Neural cell (in vitro differentiated cells): ENCODE measurements around the gene MB21D2. TPM values are rescaled to one million over a fixed set of nuclear protein-coding genes. Genes with fewer than 3 reads are reported as not detected.

Experiments used
- H2AFZ ChIP-seq: fragments of 200-600, 300-800 bp; sonication (generic), shearing (Covaris generic); 2 replicates; pipeline ENCODE4 v1.6.0; 2014; ENCODE audit warnings: low read depth, mild to moderate bottlenecking, antibody characterized with exemption, low read length, moderate library complexity
- H3F3A ChIP-seq: fragments of 200-600 bp; shearing (Covaris generic); 2 replicates; pipeline ENCODE4 v1.6.1; 2016; ENCODE audit warnings: mild to moderate bottlenecking, moderate library complexity, mixed read lengths, antibody characterized with exemption, low read length; ENCODE audit not compliant: insufficient read depth, poor library complexity, severe bottlenecking
- H3K27ac ChIP-seq: fragments of 200-600, 300-800 bp; sonication (generic), shearing (Covaris generic); 2 replicates; pipeline ENCODE4 v1.5.1; 2014; ENCODE audit warnings: mild to moderate bottlenecking, low read length, moderate library complexity
- H3K27me3 ChIP-seq: fragments of 300-800, 200-600 bp; sonication (generic), shearing (Covaris generic); 2 replicates; pipeline ENCODE4 v1.6.0; 2014; ENCODE audit warnings: mild to moderate bottlenecking, low read depth, low read length, moderate library complexity; ENCODE audit not compliant: insufficient read depth
- H3K36me3 ChIP-seq: fragments of 300-800, 200-600 bp; sonication (generic), shearing (Covaris generic); 2 replicates; pipeline ENCODE4 v1.5.1; 2014; ENCODE audit warnings: mild to moderate bottlenecking, antibody characterized with exemption, low read length, moderate library complexity; ENCODE audit not compliant: insufficient read depth
- H3K4me2 ChIP-seq: fragments of 300-800, 200-600 bp; sonication (generic), shearing (Covaris generic); 2 replicates; pipeline ENCODE4 v1.6.0; 2014; ENCODE audit warnings: mild to moderate bottlenecking, low read length
- H3K4me3 ChIP-seq: fragments of 300-800, 200-600 bp; sonication (generic), shearing (Covaris generic); 2 replicates; pipeline ENCODE4 v1.5.1; 2014; ENCODE audit warnings: mild to moderate bottlenecking, low read length, moderate library complexity
- H3K79me2 ChIP-seq: fragments of 200-600 bp; shearing (Covaris generic); replicated peaks from 2 replicates; pipeline ENCODE4 v1.6.0; 2014; ENCODE audit warnings: mild to moderate bottlenecking, low read length, moderate library complexity; ENCODE audit not compliant: insufficient read depth
- H3K9ac ChIP-seq: fragments of 300-800, 200-600 bp; sonication (generic), shearing (Covaris generic); 2 replicates; pipeline ENCODE4 v1.6.1; 2016; ENCODE audit warnings: mild to moderate bottlenecking, low read length, mixed read lengths
- H3K9me2 ChIP-seq: fragments of 200-600 bp; shearing (Covaris generic); 2 replicates; pipeline ENCODE4 v1.6.1; 2016; ENCODE audit warnings: mild to moderate bottlenecking, low read length, mixed read lengths; ENCODE audit not compliant: insufficient read depth
- H3K9me3 ChIP-seq: fragments of 200-600, 300-800 bp; sonication (generic), shearing (Covaris generic); 2 replicates; pipeline ENCODE4 v1.6.1; 2016; ENCODE audit warnings: mild to moderate bottlenecking, mixed run types, low read length, moderate library complexity, mixed read lengths
- H4K20me1 ChIP-seq: fragments of 200-600 bp; shearing (Covaris generic); 2 replicates; pipeline ENCODE4 v1.6.1; 2016; ENCODE audit warnings: mild to moderate bottlenecking, mixed run types; ENCODE audit not compliant: insufficient read depth
- CTCF ChIP-seq: fragments of 450-650 bp; IDR thresholded peaks from 2 replicates; pipeline ENCODE4 v1.5.1; 2014; ENCODE audit warnings: antibody characterized with exemption, mild to moderate bottlenecking, moderate library complexity; ENCODE audit not compliant: poor library complexity, severe bottlenecking
- EP300 ChIP-seq: fragments of 450-650 bp; conservative IDR thresholded peaks from 2 replicates; pipeline ENCODE4 v1.6.1; 2014; ENCODE audit warnings: antibody characterized with exemption, mild to moderate bottlenecking, moderate library complexity; ENCODE audit not compliant: poor library complexity, severe bottlenecking
- EZH2 ChIP-seq: fragments of 200-600, 300-800 bp; shearing (Covaris generic), sonication (generic); IDR thresholded peaks from 2 replicates; pipeline ENCODE4 v1.6.1; 2014; ENCODE audit warnings: antibody characterized with exemption, low read length, borderline replicate concordance, mild to moderate bottlenecking; ENCODE audit not compliant: insufficient read depth, poor library complexity, severe bottlenecking
- MXI1 ChIP-seq: fragments of 450-650 bp; conservative IDR thresholded peaks from 2 replicates; pipeline ENCODE4 v1.6.1; 2014; ENCODE audit warnings: antibody characterized with exemption, mild to moderate bottlenecking; ENCODE audit not compliant: poor library complexity, severe bottlenecking
- POLR2AphosphoS5 ChIP-seq: IDR thresholded peaks from 2 replicates; pipeline ENCODE4 v1.6.1; 2012
- RAD21 ChIP-seq: fragments of 450-650 bp; conservative IDR thresholded peaks from 2 replicates; pipeline ENCODE4 v1.6.1; 2014; ENCODE audit warnings: antibody characterized with exemption, mild to moderate bottlenecking, moderate library complexity
- SMC3 ChIP-seq: fragments of 450-650 bp; conservative IDR thresholded peaks from 2 replicates; pipeline ENCODE4 v1.6.1; 2014; ENCODE audit warnings: antibody characterized with exemption, mild to moderate bottlenecking, moderate library complexity; ENCODE audit not compliant: poor library complexity
- TAF1 ChIP-seq: IDR thresholded peaks from 2 replicates; pipeline ENCODE4 v1.6.1; 2012; ENCODE audit warnings: low read depth
- polyA plus RNA-seq: library from polyadenylated mRNA; depleted of rRNA; stranded (reverse); fragments of >200 nt; gene quantifications from 2 replicates; pipeline ENCODE4 v1.2.3, GENCODE V29; 2014
- TF ChIP-seq, protein P1 (sequence below): IDR thresholded peaks from 2 replicates; pipeline ENCODE4 v1.6.1; 2012; ENCODE audit warnings: borderline replicate concordance

Gene MB21D2
- polyA plus RNA-seq, 1 donor from 2014 or later = 39.0 TPM

DNA sequence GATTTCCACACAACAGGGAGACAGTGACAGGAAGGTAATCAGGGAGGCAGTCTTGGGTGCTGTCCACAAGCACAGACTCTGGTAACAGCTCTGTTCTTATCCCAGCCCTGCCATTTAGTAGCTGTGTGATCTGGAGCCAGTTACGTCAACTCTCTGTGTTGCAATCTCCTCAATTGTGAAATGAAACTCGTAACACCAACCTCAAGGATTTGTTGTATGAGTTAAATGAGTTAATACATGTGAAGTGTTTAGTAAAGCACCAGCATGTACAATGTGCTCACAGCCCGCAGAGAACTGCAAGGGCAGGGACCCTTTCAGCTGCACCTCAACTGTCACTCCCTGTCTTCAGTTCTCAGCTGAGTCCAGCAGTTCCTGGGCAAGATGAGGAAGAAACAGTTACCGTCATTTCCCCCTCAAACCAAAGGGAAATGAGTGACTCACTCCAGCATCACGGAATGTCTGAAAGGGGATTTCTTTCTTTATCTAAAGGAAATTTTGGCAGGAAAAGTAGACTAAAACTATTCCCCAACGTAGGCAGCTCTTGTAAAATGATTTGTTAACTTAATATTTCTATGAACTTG is 39.9 kb upstream of the MB21D2 start:
- no peak overlapping the region for H3K9ac ChIP-seq
- H3K27ac ChIP-seq = no peak overlapping the region
- no peaks in the 10 kb centered on the region for H3K9me2 ChIP-seq
- no peak overlapping the region for H2AFZ ChIP-seq
- H3K4me3 ChIP-seq = no peak overlapping the region
- no peaks in the 10 kb centered on the region for H3K9me3 ChIP-seq
- no peaks in the 10 kb centered on the region for H3K27me3 ChIP-seq
- no peaks in the 10 kb centered on the region for H3K36me3 ChIP-seq
- no peak overlapping the region for H3K4me2 ChIP-seq
- TF ChIP-seq EZH2 = no peak
- no peak for TF ChIP-seq EP300
- TF ChIP-seq MXI1 = no peak
- no peak for TF ChIP-seq RAD21
- TF ChIP-seq CTCF = no peak
- no peak for TF ChIP-seq TAF1
- TF ChIP-seq SMC3 = no peak
- TF ChIP-seq, protein P1, sequence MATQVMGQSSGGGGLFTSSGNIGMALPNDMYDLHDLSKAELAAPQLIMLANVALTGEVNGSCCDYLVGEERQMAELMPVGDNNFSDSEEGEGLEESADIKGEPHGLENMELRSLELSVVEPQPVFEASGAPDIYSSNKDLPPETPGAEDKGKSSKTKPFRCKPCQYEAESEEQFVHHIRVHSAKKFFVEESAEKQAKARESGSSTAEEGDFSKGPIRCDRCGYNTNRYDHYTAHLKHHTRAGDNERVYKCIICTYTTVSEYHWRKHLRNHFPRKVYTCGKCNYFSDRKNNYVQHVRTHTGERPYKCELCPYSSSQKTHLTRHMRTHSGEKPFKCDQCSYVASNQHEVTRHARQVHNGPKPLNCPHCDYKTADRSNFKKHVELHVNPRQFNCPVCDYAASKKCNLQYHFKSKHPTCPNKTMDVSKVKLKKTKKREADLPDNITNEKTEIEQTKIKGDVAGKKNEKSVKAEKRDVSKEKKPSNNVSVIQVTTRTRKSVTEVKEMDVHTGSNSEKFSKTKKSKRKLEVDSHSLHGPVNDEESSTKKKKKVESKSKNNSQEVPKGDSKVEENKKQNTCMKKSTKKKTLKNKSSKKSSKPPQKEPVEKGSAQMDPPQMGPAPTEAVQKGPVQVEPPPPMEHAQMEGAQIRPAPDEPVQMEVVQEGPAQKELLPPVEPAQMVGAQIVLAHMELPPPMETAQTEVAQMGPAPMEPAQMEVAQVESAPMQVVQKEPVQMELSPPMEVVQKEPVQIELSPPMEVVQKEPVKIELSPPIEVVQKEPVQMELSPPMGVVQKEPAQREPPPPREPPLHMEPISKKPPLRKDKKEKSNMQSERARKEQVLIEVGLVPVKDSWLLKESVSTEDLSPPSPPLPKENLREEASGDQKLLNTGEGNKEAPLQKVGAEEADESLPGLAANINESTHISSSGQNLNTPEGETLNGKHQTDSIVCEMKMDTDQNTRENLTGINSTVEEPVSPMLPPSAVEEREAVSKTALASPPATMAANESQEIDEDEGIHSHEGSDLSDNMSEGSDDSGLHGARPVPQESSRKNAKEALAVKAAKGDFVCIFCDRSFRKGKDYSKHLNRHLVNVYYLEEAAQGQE = no peak
- TF ChIP-seq POLR2AphosphoS5 = no peak
- H3F3A ChIP-seq = no peaks in the 10 kb centered on the region
- H4K20me1 ChIP-seq = no peaks in the 10 kb centered on the region
- no peaks in the 10 kb centered on the region for H3K79me2 ChIP-seq

DNA sequence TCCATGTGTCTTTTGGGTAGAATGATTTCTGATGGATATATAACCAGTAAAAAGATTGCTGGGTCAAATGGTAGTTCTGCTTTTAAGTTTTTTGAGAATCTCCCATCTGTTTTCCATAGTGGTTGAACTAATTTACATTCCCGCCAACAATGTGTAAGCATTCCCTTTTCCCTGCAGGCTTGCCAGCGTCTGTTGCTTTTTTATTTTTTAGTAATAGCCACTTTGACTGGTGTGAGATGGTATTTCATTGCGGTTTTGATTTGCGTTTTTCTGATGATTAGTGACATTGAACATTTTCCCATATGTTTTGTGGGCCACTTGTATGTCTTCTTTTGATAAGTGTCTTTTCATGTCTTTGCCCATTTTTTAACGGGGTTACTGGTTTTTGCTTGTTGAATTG is 36.3 kb upstream of the MB21D2 start:
- Histone ChIP-seq H2AFZ (no peak overlapping the region), H4K20me1 (no peaks in the 10 kb centered on the region), H3K9me3 (no peaks in the 10 kb centered on the region), H3K9ac (no peak overlapping the region), H3K27me3 (no peaks in the 10 kb centered on the region), H3K27ac (no peak overlapping the region), H3K9me2 (no peaks in the 10 kb centered on the region), H3K4me3 (no peak overlapping the region), H3K36me3 (no peaks in the 10 kb centered on the region), H3F3A (no peaks in the 10 kb centered on the region), H3K4me2 (no peak overlapping the region), H3K79me2 (no peaks in the 10 kb centered on the region)
- TF ChIP-seq RAD21 (no peak), MXI1 (no peak), CTCF (no peak), EP300 (no peak), TAF1 (no peak), EZH2 (no peak)
- TF ChIP-seq, protein P1 = no peak
